WTC11 (cell line): Measurements from ENCODE around the gene DHX8. TPM values are rescaled to one million over a fixed set of nuclear protein-coding genes. Genes with fewer than 3 reads are reported as not detected.

Experiments
- ATAC-seq: fragments of 200-7000 bp; cut with Tn5 transposase; 2 replicates; pipeline ENCODE4 v1.10.0; 2021; ENCODE audit warnings: mild to moderate bottlenecking, moderate library complexity
- CTCF ChIA-PET: fragments of 300-600 bp; sonication (Branson Sonifier 250); formaldehyde crosslinking; loops from one replicate; lab custom pipeline; 2021; ENCODE audit warnings: antibody characterized with exemption; lab: Charles Lee
- POLR2A ChIA-PET: fragments of 350-600 bp; sonication (Branson Sonifier 250); formaldehyde crosslinking; loops from one replicate; lab custom pipeline; 2021; ENCODE audit warnings: antibody characterized with exemption; lab: Charles Lee
- DNase-seq: peaks from one replicate; pipeline ENCODE4 v3.0.0; 2021; ENCODE audit warnings: low spot score
- H3K27ac Mint-ChIP-seq: 2 replicates; pipeline ENCODE4 v1.8.0; 2021; ENCODE audit warnings: mixed read lengths
- H3K27me3 Mint-ChIP-seq: 2 replicates; pipeline ENCODE4 v1.8.0; 2021; ENCODE audit warnings: low read depth, mild to moderate bottlenecking, moderate library complexity, mixed read lengths
- H3K36me3 Mint-ChIP-seq: 2 replicates; pipeline ENCODE4 v1.8.0; 2021; ENCODE audit warnings: mixed read lengths
- H3K4me1 Mint-ChIP-seq: 2 replicates; pipeline ENCODE4 v1.8.0; 2022; ENCODE audit warnings: mixed read lengths
- H3K4me3 Mint-ChIP-seq: 2 replicates; pipeline ENCODE4 v1.8.0; 2021; ENCODE audit warnings: mild to moderate bottlenecking, moderate library complexity, mixed read lengths
- H3K9me3 Mint-ChIP-seq: 2 replicates; pipeline ENCODE4 v1.8.0; 2021; ENCODE audit warnings: mixed read lengths
- CTCF ChIP-seq: fragments of 200-600 bp; IDR thresholded peaks from 2 replicates; pipeline ENCODE4 v1.8.0; 2022; ENCODE audit warnings: antibody characterized with exemption
- ESRRA ChIP-seq: sonication (generic); formaldehyde crosslinking; IDR thresholded peaks from 2 replicates; pipeline ENCODE4 v1.8.1; 2022; ENCODE audit warnings: mild to moderate bottlenecking, missing genetic modification reagents, borderline replicate concordance
- ETV6 ChIP-seq: sonication (generic); formaldehyde crosslinking; IDR thresholded peaks from 2 replicates; pipeline ENCODE4 v1.8.1; 2022; ENCODE audit warnings: mild to moderate bottlenecking, missing genetic modification reagents
- FOXK1 ChIP-seq: sonication (generic); formaldehyde crosslinking; IDR thresholded peaks from 2 replicates; pipeline ENCODE4 v1.8.0; 2022; ENCODE audit warnings: mild to moderate bottlenecking, moderate library complexity, missing genetic modification reagents
- GABPB1 ChIP-seq: sonication (generic); formaldehyde crosslinking; IDR thresholded peaks from 2 replicates; pipeline ENCODE4 v1.8.1; 2023; ENCODE audit warnings: mild to moderate bottlenecking, missing genetic modification reagents
- GRHL2 ChIP-seq: fragments of 250-450 bp; sonication (Bioruptor Pico); IDR thresholded peaks from 2 replicates; pipeline ENCODE4 v1.8.0; 2022; ENCODE audit warnings: mild to moderate bottlenecking, moderate library complexity; ENCODE audit not compliant: insufficient replicate concordance, severe bottlenecking
- GTF2I ChIP-seq: fragments of 250-450 bp; sonication (Bioruptor Pico); conservative IDR thresholded peaks from 2 replicates; pipeline ENCODE4 v1.4.0; 2021; ENCODE audit warnings: mild to moderate bottlenecking
- HMGA2 ChIP-seq: fragments of 250-450 bp; sonication (Bioruptor Pico); IDR thresholded peaks from 2 replicates; pipeline ENCODE4 v1.4.0; 2021; ENCODE audit warnings: mild to moderate bottlenecking, moderate library complexity
- NR2C2 ChIP-seq: sonication (generic); formaldehyde crosslinking; IDR thresholded peaks from 2 replicates; pipeline ENCODE4 v1.8.0; 2022; ENCODE audit warnings: mild to moderate bottlenecking, missing genetic modification reagents
- NR3C1 ChIP-seq: sonication (generic); formaldehyde crosslinking; conservative IDR thresholded peaks from 2 replicates; pipeline ENCODE4 v1.8.1; 2023; ENCODE audit warnings: low read depth, mild to moderate bottlenecking, missing genetic modification reagents
- PRRX2 ChIP-seq: fragments of 250-450 bp; sonication (Bioruptor Pico); IDR thresholded peaks from 2 replicates; pipeline ENCODE4 v1.8.0; 2021; ENCODE audit warnings: mild to moderate bottlenecking
- SMAD4 ChIP-seq: sonication (generic); formaldehyde crosslinking; IDR thresholded peaks from 2 replicates; pipeline ENCODE4 v1.8.0; 2022; ENCODE audit warnings: mild to moderate bottlenecking, missing genetic modification reagents
- SOX15 ChIP-seq: fragments of 250-450 bp; sonication (Bioruptor Pico); IDR thresholded peaks from 2 replicates; pipeline ENCODE4 v1.9.0; 2021; ENCODE audit warnings: mild to moderate bottlenecking
- SP1 ChIP-seq: sonication (generic); formaldehyde crosslinking; conservative IDR thresholded peaks from 2 replicates; pipeline ENCODE4 v1.8.1; 2022; ENCODE audit warnings: missing genetic modification reagents
- ZBTB21 ChIP-seq: sonication (generic); formaldehyde crosslinking; IDR thresholded peaks from 2 replicates; pipeline ENCODE4 v1.8.1; 2023; ENCODE audit warnings: mild to moderate bottlenecking, missing genetic modification reagents, borderline replicate concordance
- ZNF138 ChIP-seq: sonication (generic); formaldehyde crosslinking; conservative IDR thresholded peaks from 2 replicates; pipeline ENCODE4 v1.8.1; 2022; ENCODE audit warnings: mild to moderate bottlenecking, moderate library complexity, missing genetic modification reagents
- ZNF317 ChIP-seq: sonication (generic); formaldehyde crosslinking; IDR thresholded peaks from 2 replicates; pipeline ENCODE4 v1.8.1; 2023; ENCODE audit warnings: low read depth, mild to moderate bottlenecking, moderate library complexity, missing genetic modification reagents, borderline replicate concordance
- ZNF425 ChIP-seq: fragments of 250-450 bp; sonication (Bioruptor Pico); conservative IDR thresholded peaks from 2 replicates; pipeline ENCODE4 v1.9.0; 2021; ENCODE audit warnings: mild to moderate bottlenecking
- ZNF512 ChIP-seq: sonication (generic); formaldehyde crosslinking; IDR thresholded peaks from 2 replicates; pipeline ENCODE4 v1.8.1; 2022; ENCODE audit warnings: missing genetic modification reagents, borderline replicate concordance
- total RNA-seq: library from RNA; stranded (reverse); gene quantifications from 3 replicates; pipeline ENCODE4 v1.2.3, GENCODE V29; 2021

DHX8 gene
- total RNA-seq, 1 experiment from 2014 or later, result 58.5 TPM

GRCh38 chr17:43528319-43528987, 44.7 kb downstream of the DHX8 start:
- Mint-ChIP-seq H3K4me3 (no peak overlapping the region), H3K4me1 (peaks cover 79% of the 10 kb centered on the region), H3K9me3 (no peaks in the 10 kb centered on the region), H3K36me3 (peaks cover 32% of the 10 kb centered on the region), H3K27ac (peak overlapping the region; percentile 80), H3K27me3 (no peaks in the 10 kb centered on the region)
- POLR2A ChIA-PET, result interaction anchor here (0.5 to 2.2 kb wide), 4 partner anchors 13 to 199 kb away, joined by 3 to 6 read pairs (median 4); partner anchors contain the start of gene ETV4
- DNase-seq, result no peak
- CTCF ChIA-PET, result interaction anchor here (0.5 to 1.9 kb wide), 2 partner anchors 9 to 238 kb away, joined by 3 to 5 read pairs; no protein-coding TSS in a partner anchor
- no peak for ATAC-seq
- no peak for TF ChIP-seq HMGA2 (CRISPR knock-in tag)
- no peak for TF ChIP-seq SOX15 (CRISPR knock-in tag)
- TF ChIP-seq CTCF, result no peak
- TF ChIP-seq GABPB1 (CRISPR knock-in tag), result no peak; the same call in 1 of the 2 replicates
- TF ChIP-seq ZNF138, result no peak
- no peak for TF ChIP-seq GRHL2

- DNase-seq (no peak), ATAC-seq (no peak)
- H3K4me3 Mint-ChIP-seq, result 0 out of 2 replicates have a peak overlapping the region, but pooled peaks have one; percentile 18
- TF ChIP-seq ETV6 (CRISPR knock-in tag), result no peak
- no peak for TF ChIP-seq SP1 (CRISPR knock-in tag)
- TF ChIP-seq ZNF425, result no peak
- no peak for TF ChIP-seq PRRX2 (CRISPR knock-in tag)
- TF ChIP-seq ESRRA, result no peak
- no peak for TF ChIP-seq FOXK1 (CRISPR knock-in tag)
- TF ChIP-seq SMAD4 (CRISPR knock-in tag), result no peak
- TF ChIP-seq ZNF512 (CRISPR knock-in tag), result no peak
- H3K9me3 Mint-ChIP-seq, result no peaks in the 10 kb centered on the region
- ChIA-PET CTCF (interaction anchor here (1.6 to 2.0 kb wide), 4 partner anchors 9 to 45 kb away, joined by 4 to 9 read pairs (median 5); partner anchors contain the start of genes DHX8 and ETV4), POLR2A (interaction anchor here (0.6 to 2.3 kb wide), 5 partner anchors 12 to 21 kb away, joined by 3 to 20 read pairs (median 6); partner anchors contain the start of gene ETV4)
- H3K27ac Mint-ChIP-seq, result peak overlapping the region; percentile 97
- peaks cover 26% of the 10 kb centered on the region for H3K36me3 Mint-ChIP-seq
- H3K4me1 Mint-ChIP-seq, result peaks cover 84% of the 10 kb centered on the region
- H3K27me3 Mint-ChIP-seq, result no peaks in the 10 kb centered on the region
Measured at GRCh38 chr17:43528988-43529814, 45.4 kb downstream of the DHX8 start.

GRCh38 chr17:43529947-43530287, 46.1 kb downstream of the DHX8 start:
- peak overlapping the region; percentile 58 for H3K4me3 Mint-ChIP-seq
- H3K4me1 Mint-ChIP-seq, result peaks cover 82% of the 10 kb centered on the region
- peaks cover 24% of the 10 kb centered on the region for H3K36me3 Mint-ChIP-seq
- H3K9me3 Mint-ChIP-seq, result no peaks in the 10 kb centered on the region
- ATAC-seq (no peak), DNase-seq (no peak)
- ChIA-PET CTCF (interaction anchor here (1.3 to 2.0 kb wide), 4 partner anchors 16 to 47 kb away, joined by 4 to 9 read pairs (median 5); partner anchors contain the start of genes DHX8 and ETV4), POLR2A (interaction anchor here (0.6 to 2.3 kb wide), 4 partner anchors 12 to 68 kb away, joined by 3 to 20 read pairs (median 12); partner anchors contain the start of gene ETV4)
- H3K27me3 Mint-ChIP-seq, result no peaks in the 10 kb centered on the region
- H3K27ac Mint-ChIP-seq, result peak overlapping the region; percentile 97
- TF ChIP-seq GTF2I (CRISPR knock-in tag), result no peak
- TF ChIP-seq ZBTB21 (CRISPR knock-in tag), result no peak
- TF ChIP-seq ZNF317 (CRISPR knock-in tag), result no peak
- TF ChIP-seq NR3C1 (CRISPR knock-in tag), result no peak
- no peak for TF ChIP-seq NR2C2 (CRISPR knock-in tag)
- TF ChIP-seq CTCF, result no peak
